Fibroblast of skin of scalp (primary cell): ENCODE results near the gene ZNF652.

Source experiments
- DNase-seq: peaks from one replicate; pipeline ENCODE4 v3.0.0-alpha.2; 2013

The ZNF652 gene

DNA sequence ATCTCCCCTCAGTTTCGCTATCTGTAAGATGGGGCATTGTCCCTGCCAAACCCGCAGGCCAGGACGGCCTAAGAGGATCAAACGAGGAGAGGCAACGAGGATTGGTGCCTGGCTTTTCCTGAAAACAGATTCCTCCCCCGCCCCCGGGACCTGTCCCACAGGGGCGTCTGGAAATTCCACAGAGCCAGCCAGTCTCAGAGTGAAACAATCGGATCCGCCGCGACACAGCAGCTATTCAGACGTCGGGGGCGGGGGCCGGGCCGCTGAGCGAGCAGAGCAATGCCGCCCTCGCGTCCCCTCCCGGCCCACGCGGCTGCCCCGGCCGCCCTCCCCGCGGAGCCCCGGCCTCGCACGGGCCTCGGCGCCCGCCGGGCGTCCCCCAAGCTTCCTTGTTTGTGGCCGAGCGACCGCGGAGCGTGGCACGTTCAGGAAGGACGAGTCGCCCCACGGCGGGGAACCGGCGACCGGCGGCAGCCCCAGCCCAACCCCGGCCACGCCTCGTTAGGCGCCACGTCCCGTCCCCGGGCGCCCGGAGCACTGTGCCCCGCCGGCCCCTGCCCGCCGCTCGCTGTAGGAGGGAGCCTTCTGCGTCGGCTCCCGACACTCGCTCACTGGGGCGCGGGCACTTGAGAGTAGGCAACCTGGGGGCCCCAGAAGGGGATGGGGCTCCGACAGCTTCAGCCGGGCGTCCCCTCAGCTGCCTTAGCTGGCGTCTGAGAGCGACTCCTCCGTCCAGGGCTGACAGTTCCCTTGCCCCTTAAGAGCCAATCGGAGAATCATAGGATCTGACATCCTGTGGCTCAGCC lies 101.8 kb downstream of the ZNF652 start:
- peak; percentile 86 for DNase-seq

DNA sequence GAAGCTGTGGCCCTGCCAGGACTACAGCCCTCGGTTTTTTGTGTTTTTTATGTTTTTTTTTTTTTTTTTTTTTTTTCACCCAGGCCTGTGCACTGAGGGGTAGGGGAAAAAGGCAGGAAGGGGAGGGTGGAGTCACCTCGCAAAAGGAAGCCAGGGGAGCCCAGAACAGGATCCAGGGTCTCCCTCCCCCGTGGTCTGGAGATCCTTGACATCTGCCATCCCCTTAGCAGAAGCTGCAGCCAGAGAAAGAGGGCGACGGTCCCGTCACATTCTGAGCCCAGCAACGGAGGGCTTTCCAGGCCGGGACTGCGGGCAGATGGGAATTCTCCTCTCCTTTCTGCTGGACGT lies 102.4 kb downstream of the ZNF652 start:
- DNase-seq = no peak

- no peak for DNase-seq
Observed at GRCh38 chr17:49258394-49258793, 103.7 kb downstream of the ZNF652 start.

DNA sequence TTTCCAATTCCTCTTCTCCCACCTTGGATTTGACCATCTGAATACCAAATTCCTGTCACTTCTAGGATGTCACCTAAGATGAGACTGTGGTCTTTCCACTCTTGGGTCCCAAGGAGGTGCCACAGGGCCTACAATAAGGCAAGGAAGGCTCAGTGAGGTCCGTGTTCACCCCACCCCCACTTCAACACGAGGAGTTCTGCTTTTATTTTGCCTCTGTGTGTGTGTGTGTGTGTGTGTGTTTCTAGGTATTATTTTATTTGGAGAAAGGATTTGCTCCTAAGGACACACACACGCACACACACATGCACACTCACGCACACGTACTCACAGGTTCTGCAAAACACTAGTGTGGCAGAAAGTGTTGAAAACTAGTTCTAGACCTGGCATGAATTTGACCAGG lies 106.9 kb downstream of the ZNF652 start:
- DNase-seq = no peak

DNA sequence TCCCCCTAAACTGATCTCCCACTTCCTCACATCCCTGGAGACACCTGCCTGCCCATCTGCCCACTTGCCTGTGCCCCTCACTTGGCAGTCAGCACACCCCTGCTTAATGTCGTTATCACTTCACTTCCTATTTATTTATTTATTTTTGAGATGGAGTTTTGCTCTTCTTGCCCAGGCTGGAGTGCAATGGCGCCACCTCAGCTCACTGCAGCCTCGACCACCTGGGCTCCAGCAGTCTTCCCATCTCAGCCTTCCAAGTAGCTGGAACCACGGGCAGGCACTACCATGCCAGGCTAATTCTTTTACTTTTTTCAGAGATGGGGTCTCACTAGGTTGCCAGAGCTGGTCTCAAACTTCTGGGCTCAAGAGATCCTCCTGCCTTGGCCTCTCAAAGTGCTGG lies 108.0 kb downstream of the ZNF652 start:
- DNase-seq = no peak

DNA sequence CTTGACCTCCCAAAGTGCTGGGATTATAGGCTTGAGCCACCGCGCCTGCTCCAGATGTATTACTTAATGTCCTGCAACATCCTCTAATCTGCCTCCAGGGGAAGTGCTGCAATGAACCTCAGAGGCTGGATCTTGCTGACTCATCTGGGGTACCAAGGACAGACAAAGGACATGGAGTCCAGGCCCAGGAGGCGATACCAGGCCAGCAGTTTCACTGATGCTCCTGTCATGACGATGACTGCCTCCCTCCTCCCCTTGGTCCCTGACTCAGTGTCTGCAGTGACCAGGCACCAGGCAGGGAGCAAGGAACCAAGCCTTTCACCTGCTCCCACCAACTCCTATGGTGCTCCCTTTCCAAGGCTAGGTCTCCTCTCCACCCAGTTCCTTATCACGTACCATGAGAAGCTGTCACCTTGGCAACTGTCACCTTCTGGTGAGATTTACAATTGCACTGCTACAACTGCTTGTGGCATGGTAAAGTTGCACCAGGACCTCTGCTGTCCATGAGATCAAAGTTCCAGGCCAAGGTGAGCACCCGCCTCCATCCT lies 109.8 kb downstream of the ZNF652 start:
- no peak for DNase-seq

- no peak for DNase-seq
Observed at GRCh38 chr17:49249890-49250522, 112.0 kb downstream of the ZNF652 start.

GRCh38 chr17:49249292-49249794 lies 112.7 kb downstream of the ZNF652 start:
- peak; percentile 23 for DNase-seq

DNA sequence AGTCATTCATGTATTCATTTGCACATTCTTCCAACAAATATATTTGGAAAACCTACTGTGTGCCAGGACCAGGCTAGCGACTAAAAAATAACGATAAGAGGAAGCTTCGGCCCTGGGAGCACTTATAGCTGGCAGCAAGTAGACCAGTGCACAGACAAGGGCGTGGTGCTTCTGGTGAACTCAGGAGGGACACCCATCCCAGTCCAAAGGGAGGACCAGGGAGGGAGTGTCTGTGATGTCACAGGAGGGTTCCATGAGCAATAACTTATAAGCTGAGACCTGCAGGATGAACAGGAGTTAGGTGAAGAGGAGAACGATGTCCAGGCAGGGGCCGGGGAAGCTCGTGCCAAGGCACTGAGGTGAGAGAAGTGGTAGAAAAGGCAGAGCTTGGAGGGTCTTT lies 114.1 kb downstream of the ZNF652 start:
- DNase-seq = no peak

DNA sequence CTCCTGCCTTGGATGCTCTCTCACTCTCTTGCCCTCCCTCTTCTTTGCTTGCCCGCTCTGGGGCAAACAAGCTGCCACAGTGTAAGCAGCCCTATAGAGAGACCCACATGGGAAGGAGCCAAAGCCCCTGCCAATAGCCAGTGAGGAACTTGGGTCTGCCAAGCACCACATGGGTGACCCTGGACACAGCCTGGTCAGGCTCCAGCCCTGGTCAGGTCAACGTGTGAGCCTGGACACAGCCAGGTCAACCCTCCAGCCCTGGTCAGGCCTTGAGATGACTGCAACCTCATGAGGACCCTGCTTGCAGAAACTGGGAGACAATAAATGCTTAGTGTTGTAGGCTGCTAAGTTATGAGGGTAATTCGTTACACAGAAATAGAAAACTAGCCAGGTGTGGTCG lies 117.2 kb downstream of the ZNF652 start:
- DNase-seq = no peak
